Measurements from ENCODE around the gene C11orf16.

DNA sequence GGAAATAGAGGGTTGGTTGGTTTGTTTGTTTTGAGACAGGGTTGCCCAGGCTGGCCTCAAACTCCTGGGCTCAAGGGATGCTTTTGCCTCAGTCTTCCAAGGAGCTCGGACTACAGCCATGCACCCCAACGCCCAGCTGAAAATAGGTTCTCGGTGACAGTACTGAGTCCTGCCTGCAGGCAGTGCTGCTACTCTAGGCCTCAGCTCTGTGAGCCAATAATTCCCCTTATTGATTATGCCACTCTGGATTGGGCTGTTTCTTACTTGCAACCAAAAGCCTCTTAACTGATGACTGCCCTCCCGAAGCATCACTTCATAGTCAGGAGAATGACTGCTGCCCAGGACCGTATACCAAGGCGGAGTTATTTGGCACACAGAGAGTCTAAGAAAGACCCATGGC is 1.2 kb upstream of the C11orf16 start:
- TF ChIP-seq, protein P1, sequence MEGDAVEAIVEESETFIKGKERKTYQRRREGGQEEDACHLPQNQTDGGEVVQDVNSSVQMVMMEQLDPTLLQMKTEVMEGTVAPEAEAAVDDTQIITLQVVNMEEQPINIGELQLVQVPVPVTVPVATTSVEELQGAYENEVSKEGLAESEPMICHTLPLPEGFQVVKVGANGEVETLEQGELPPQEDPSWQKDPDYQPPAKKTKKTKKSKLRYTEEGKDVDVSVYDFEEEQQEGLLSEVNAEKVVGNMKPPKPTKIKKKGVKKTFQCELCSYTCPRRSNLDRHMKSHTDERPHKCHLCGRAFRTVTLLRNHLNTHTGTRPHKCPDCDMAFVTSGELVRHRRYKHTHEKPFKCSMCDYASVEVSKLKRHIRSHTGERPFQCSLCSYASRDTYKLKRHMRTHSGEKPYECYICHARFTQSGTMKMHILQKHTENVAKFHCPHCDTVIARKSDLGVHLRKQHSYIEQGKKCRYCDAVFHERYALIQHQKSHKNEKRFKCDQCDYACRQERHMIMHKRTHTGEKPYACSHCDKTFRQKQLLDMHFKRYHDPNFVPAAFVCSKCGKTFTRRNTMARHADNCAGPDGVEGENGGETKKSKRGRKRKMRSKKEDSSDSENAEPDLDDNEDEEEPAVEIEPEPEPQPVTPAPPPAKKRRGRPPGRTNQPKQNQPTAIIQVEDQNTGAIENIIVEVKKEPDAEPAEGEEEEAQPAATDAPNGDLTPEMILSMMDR (IDR thresholded peaks at IDR 0.05 in 2 of 3, conservative IDR thresholded peaks at IDR 0.05 in 1 of 3; ENCODE audit: borderline replicate concordance in 1 of 3, insufficient read depth in 1 of 3, low read depth in 2 of 3, low read length in 2 of 3): peak in 2 of 3 experiments; percentile 33 to 46; a peak in 1 of 6 replicates
- TF ChIP-seq POLR2A (IDR thresholded peaks at IDR 0.05; ENCODE audit: borderline replicate concordance, extremely low read depth, insufficient read depth, insufficient read length) (no peak), EZH2 (IDR thresholded peaks at IDR 0.05) (no peak), SP1 (IDR thresholded peaks at IDR 0.05; ENCODE audit: low read depth) (no peak), ZBTB33 (IDR thresholded peaks at IDR 0.05; ENCODE audit: extremely low read depth, insufficient replicate concordance, low read length) (no peak), EZH2phosphoT487 (IDR thresholded peaks at IDR 0.05; ENCODE audit: borderline replicate concordance) (no peak), MAX (IDR thresholded peaks at IDR 0.05) (no peak), CEBPB (IDR thresholded peaks at IDR 0.05; ENCODE audit: low read depth) (no peak), YY1 (IDR thresholded peaks at IDR 0.05; ENCODE audit: extremely low read depth, insufficient replicate concordance, low read depth, low read length) (no peak), REST (IDR thresholded peaks at IDR 0.05; ENCODE audit: low read depth) (no peak), JUND (IDR thresholded peaks at IDR 0.05) (no peak), RAD21 (IDR thresholded peaks at IDR 0.05; ENCODE audit: low read depth) (peak; percentile 47)
